OCI-LY1 (cell line): ENCODE results near the gene OPN5.

Experiments
- EZH2 ChIP-seq: fragments of 200-600 bp; sonication (generic), shearing (Covaris generic); IDR thresholded peaks from 2 replicates; pipeline ENCODE4 v1.8.0; 2017; ENCODE audit warnings: borderline replicate concordance, mixed run types, mild to moderate bottlenecking, antibody characterized with exemption, low read length, moderate library complexity, mixed read lengths
- TF ChIP-seq, protein P1 (sequence below): fragments of 200-600 bp; sonication (generic), shearing (Covaris generic); IDR thresholded peaks from 2 replicates; pipeline ENCODE4 v1.5.1; 2017; ENCODE audit warnings: mild to moderate bottlenecking, antibody characterized with exemption, low read length, moderate library complexity, mixed read lengths

DNA sequence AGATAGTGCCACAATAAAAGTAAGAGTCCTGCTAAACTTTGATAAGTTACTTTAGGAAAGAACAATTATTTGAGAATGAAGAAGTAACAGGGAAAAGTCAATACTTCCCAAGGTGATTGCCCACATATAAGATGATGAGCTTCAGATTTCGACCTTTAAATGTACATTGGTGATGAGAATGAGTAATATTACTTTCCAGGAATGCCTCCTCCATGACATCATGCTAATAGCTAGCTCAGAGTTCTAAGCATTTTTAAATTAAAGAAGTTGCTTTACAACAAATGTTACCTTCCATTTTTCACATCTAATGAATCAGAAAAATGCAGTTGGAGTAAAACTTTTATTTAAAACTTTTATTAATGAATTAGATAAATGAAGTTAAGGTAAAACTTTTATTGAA, 22.5 kb upstream of the OPN5 start:
- TF ChIP-seq, protein P1, sequence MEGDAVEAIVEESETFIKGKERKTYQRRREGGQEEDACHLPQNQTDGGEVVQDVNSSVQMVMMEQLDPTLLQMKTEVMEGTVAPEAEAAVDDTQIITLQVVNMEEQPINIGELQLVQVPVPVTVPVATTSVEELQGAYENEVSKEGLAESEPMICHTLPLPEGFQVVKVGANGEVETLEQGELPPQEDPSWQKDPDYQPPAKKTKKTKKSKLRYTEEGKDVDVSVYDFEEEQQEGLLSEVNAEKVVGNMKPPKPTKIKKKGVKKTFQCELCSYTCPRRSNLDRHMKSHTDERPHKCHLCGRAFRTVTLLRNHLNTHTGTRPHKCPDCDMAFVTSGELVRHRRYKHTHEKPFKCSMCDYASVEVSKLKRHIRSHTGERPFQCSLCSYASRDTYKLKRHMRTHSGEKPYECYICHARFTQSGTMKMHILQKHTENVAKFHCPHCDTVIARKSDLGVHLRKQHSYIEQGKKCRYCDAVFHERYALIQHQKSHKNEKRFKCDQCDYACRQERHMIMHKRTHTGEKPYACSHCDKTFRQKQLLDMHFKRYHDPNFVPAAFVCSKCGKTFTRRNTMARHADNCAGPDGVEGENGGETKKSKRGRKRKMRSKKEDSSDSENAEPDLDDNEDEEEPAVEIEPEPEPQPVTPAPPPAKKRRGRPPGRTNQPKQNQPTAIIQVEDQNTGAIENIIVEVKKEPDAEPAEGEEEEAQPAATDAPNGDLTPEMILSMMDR: no peak
- no peak for TF ChIP-seq EZH2
